Activated naive CD4-positive, alpha-beta T cell treated with anti-CD3 and anti-CD28 coated beads, Interleukin-2, amount 50 U/mL, for 72 hours (primary cell): ENCODE data around the gene EML6. TPM values are rescaled to one million over a fixed set of nuclear protein-coding genes. Genes with fewer than 3 reads are reported as not detected.
A peak's percentile ranks its signal among the peaks of the same experiment; 100 is the strongest.

Experiments
- ATAC-seq, 2 donors: fragments of 150-1000 bp; cut with Tn5 transposase; 2 replicates each; pipeline ENCODE4 v1.10.0; 2021; ENCODE audit warnings: mild to moderate bottlenecking in 2 of 2, moderate library complexity in 2 of 2
- DNase-seq, 2 donors: peaks; one replicate each; pipeline ENCODE4 v3.0.0; 2021 to 2022; ENCODE audit warnings: low spot score in 2 of 2
- H3K27ac Mint-ChIP-seq, 2 donors: one replicate each; pipeline ENCODE4 v1.8.0; 2022; ENCODE audit warnings: mild to moderate bottlenecking in 2 of 2, mixed read lengths in 2 of 2
- H3K36me3 Mint-ChIP-seq, 2 donors: one replicate each; pipeline ENCODE4 v1.8.0; 2022; ENCODE audit warnings: mixed read lengths in 2 of 2
- H3K9me3 Mint-ChIP-seq, 2 donors: one replicate each; pipeline ENCODE4 v1.8.0; 2022; ENCODE audit warnings: mixed read lengths in 2 of 2
- total RNA-seq, 2 donors: library from RNA; stranded (reverse); gene quantifications; one replicate each; pipeline ENCODE4 v1.2.3, GENCODE V29; 2022

EML6 gene
- total RNA-seq, 2 donors from 2014 or later, result 0.30 to 2.4 TPM

DNA sequence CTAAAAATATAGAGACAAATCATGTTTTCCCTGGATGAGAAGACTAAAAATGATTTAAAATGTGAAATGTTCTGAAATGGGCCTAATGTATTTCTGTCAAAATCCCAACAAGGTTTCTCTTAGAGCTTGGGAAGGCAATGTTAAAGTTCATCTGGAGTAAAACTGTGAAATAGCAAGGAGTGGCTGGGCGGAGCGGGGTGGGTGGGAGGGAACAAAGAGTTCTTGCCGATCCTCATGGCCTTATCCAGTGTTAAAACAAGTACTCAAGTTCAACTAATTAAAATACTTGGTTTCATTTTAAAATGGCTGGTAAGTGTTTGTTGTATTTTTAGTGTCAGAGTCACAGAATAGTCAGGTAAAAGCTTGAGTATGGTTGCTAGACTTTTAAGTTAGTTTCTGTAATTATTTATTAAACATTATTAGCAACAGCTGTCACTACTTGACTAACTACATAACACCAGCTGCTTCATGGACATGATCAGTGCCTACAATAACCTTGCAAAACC is 239.5 kb downstream of the EML6 start:
- no peak overlapping the region for H3K27ac Mint-ChIP-seq
- no peak for ATAC-seq
- peaks cover 0 to 6% of the 10 kb centered on the region in 2 donors for H3K36me3 Mint-ChIP-seq

DNA sequence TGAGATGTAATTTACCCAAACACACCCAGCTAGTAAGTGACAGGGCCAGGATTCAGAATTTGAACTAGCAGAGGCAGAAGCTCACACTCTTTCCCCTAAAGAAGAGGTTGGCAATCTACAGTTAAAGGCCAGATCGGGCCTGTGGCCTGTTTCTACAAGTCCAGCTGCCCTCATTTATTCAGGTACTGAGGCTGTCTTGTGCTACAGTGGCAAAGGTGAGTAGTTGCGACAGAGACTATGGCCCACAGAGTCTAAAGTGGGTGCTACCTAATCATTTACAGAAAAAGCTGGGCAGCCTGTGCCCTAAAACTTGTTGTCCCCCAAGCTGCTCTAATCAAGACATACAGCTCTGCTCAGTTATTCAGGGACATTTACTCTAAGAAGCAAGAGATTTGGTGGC is 240.0 kb downstream of the EML6 start:
- DNase-seq, result no peak
- no peak for ATAC-seq
- peaks cover 0 to 5% of the 10 kb centered on the region in 2 donors for H3K9me3 Mint-ChIP-seq
- peaks cover 0 to 6% of the 10 kb centered on the region in 2 donors for H3K36me3 Mint-ChIP-seq
- H3K27ac Mint-ChIP-seq, result no peak overlapping the region

More for the DNA sequence above, 239.5 kb downstream of the EML6 start:
- peaks cover 0 to 5% of the 10 kb centered on the region in 2 donors for H3K9me3 Mint-ChIP-seq
- DNase-seq, result no peak

DNA sequence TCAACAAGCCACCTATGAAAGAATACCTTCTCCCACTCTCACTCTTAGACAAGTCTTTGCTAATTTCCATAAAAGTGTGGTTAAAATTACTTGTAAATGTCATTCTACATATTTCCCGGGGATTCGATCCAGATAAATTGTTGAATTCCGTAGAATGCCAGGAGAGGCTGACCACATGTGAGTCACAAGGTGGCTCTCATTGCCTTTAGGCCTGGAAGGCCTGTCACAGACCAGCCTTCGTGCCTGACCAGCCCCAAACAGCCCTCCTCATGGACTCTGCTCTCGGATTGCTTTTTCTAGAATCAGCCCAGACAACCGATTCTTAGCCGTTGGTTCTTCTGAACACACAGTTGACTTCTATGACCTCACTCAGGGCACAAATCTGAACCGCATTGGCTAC is 240.8 kb downstream of the EML6 start:
- Mint-ChIP-seq H3K36me3 (peaks cover 0 to 6% of the 10 kb centered on the region in 2 donors), H3K9me3 (peaks cover 0 to 5% of the 10 kb centered on the region in 2 donors), H3K27ac (no peak overlapping the region)
- ATAC-seq (no peak), DNase-seq (no peak)

DNA sequence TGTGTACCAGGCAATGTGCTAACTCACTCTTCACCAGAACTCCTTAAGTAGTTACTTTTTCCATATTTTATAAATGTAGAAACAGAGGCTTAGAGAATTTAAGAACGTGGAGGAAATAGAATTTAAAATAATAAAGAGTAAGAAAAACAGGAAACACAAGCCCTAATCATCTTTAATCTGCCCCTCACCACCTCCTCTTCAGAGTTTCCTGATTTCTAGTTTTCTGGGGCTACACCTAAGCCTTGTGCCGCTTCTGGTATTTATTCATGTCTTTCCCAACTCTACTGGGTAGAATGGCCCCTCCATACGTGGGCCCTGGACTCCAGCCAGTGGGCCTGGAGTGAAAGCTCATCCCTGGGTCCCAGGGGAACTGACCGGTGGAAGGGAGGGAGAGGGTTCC is 241.4 kb downstream of the EML6 start:
- ATAC-seq (no peak), DNase-seq (no peak)
- Mint-ChIP-seq H3K9me3 (peaks cover 0 to 5% of the 10 kb centered on the region in 2 donors), H3K27ac (peak overlapping the region in 1 of 2 donors; percentile 63), H3K36me3 (peaks cover 0 to 6% of the 10 kb centered on the region in 2 donors)

DNA sequence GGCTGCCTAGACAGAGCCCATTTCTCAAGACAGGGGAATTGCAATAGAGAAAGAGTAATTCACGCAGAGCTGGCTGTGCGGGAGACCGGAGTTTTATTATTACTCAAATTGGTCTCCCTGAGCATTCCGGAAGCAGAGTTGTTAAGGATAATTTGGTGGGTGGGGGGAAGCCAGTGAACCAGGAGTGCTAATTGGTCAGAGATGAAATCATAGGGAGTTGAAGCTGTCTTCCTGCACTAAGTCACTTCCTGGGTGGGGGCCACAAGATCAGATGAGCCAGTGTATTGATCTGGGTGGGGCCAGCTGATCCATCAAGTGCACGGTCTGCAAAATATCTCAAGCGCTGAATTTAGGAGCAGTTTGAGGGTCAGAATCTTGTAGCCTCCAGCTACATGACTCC is 242.0 kb downstream of the EML6 start:
- peak overlapping the region in 1 of 2 donors; percentile 63 for H3K27ac Mint-ChIP-seq
- H3K9me3 Mint-ChIP-seq, result peaks cover 0 to 5% of the 10 kb centered on the region in 2 donors
- DNase-seq (no peak), ATAC-seq (no peak)
- peaks cover 0 to 6% of the 10 kb centered on the region in 2 donors for H3K36me3 Mint-ChIP-seq

DNA sequence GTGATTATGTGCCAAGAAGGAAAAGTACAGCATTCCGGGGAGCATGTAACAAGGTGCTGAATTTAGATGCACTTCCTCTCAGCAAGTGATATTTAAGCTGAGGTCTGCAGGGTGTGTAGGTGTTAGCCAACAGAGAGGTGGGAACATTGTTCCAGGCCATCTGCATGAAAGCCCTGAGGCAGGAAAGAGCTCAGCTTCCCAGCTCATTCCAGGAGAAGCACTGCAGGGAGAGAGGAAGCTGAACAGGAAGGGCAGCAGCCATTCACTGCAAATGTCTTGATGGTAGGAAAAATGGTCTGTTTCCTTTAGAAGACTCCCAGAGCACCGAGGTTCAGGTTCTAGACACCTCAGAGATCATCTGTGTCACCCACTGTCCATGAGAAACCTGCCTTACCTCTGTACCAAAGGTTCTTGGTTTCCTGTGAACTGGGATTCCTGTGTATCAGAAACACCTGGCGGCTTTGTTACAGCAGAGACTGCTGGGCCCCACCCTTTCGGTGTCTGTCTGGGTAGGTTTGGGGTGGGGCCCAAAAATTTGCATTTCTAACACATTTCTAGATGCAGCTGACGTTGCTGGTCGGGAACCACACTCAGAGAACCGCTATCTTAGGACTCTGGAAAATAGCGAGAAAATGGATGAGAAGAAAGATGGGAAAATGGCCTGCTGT is 242.8 kb downstream of the EML6 start:
- ATAC-seq (no peak), DNase-seq (no peak)
- H3K27ac Mint-ChIP-seq, result peak overlapping the region in 1 of 2 donors; percentile 90

DNA sequence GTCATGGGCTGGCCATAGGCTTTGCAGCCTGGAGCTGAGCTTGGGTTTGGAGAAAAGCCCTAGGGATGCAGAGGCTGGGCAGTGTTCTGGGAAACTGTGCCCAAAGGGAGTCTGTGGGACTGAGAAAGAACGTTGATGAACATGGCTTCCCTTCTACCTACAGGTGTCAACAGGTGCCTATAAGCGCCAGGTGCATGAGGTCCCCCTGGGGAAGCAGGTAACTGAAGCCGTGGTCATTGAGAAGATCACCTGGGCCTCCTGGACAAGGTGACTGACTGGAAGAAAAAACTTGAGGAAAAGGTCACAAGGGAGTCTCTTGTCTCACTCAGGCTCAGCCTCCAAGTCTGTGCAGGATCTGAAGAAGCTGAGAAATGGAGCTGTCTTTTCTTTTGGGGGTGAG is 243.4 kb downstream of the EML6 start:
- ATAC-seq (no peak), DNase-seq (no peak)
- Mint-ChIP-seq H3K36me3 (peaks cover 0 to 6% of the 10 kb centered on the region in 2 donors), H3K9me3 (peaks cover 0 to 5% of the 10 kb centered on the region in 2 donors), H3K27ac (peak overlapping the region in 1 of 2 donors; percentile 90)

More for the DNA sequence above, 242.8 kb downstream of the EML6 start:
- Mint-ChIP-seq H3K36me3 (peaks cover 0 to 6% of the 10 kb centered on the region in 2 donors), H3K9me3 (peaks cover 0 to 5% of the 10 kb centered on the region in 2 donors)

DNA sequence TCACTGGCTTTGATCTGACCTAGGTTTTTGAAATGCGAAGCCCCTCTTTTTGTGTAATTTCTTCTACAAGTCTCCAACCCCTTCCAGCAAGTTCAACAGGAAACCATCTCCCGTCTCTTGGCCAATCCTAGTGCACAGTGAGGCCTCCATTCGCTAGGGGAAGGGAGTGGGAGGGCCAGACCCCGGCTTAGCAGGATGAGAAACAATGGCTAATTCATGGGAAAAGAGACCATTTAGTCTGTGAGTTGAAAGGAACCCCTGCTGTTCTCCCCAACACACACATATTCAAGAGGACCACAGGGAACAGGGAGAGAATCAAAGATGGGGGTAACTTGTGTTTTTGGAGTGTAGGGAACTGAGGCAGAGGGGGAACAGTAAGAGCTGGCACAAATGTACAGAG is 243.8 kb downstream of the EML6 start:
- Mint-ChIP-seq H3K9me3 (peaks cover 0 to 5% of the 10 kb centered on the region in 2 donors), H3K27ac (no peak overlapping the region), H3K36me3 (peaks cover 0 to 6% of the 10 kb centered on the region in 2 donors)
- no peak for DNase-seq
- no peak for ATAC-seq

DNA sequence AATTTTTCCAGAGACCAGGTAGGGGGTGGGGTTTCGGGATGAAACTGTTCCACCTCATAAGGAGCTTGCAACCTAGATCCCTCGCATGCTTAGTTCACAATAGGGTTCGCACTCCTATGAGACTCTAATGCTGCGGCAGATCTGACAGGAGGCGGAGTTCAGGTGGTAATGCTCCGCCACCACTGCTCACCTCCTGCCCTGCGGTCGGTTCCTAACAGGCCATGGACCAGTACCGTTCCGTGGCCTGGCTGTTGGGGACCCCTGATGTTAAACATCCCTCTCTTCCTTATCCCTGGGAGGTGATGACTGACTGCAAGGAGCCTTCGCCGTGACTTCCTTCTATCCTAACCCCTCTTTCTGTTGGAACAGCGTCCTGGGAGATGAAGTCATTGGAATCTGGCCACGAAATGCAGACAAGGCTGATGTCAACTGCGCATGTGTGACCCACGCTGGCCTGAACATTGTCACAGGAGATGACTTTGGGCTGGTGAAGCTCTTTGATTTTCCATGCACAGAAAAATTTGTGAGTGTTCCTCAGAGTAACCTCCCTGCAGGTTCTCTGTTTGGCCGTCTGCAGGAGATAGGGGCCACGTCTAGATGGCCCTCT is 244.4 kb downstream of the EML6 start:
- peaks cover 0 to 5% of the 10 kb centered on the region in 2 donors for H3K9me3 Mint-ChIP-seq
- no peak overlapping the region for H3K27ac Mint-ChIP-seq
- ATAC-seq (no peak), DNase-seq (no peak)
- peaks cover 0 to 8% of the 10 kb centered on the region in 2 donors for H3K36me3 Mint-ChIP-seq

DNA sequence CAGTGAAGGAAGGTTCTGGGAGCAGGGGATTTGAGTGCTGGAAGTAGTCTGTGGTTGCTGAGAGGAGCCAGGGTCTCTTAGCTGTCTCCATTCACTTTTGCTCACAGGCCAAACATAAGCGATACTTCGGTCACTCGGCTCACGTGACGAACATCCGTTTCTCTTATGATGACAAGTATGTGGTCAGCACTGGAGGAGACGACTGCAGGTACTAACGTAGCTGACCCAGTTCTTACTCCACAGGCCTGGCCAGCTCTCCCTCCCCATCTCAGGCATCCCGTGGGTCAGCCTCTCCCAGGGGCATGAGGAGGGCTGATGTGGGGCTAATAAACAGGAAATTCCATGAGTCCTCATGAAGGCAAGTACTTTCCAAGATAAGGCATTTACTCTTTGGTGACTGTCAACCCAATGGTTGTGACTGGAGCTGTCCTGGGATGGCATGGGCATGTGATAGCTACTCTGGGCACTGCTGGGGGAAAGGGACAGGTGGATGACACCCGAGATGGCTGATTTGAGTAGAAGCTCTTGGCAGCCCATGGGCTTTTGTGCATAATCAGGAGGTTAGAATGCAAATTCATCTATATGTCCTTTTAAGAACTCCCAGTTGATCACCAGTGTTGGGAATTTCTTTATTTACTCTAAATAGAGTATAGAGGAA is 245.2 kb downstream of the EML6 start:
- ATAC-seq (no peak), DNase-seq (no peak)
- H3K27ac Mint-ChIP-seq, result no peak overlapping the region
- H3K9me3 Mint-ChIP-seq, result peaks cover 0 to 5% of the 10 kb centered on the region in 2 donors
- peaks cover 0 to 13% of the 10 kb centered on the region in 2 donors for H3K36me3 Mint-ChIP-seq

DNA sequence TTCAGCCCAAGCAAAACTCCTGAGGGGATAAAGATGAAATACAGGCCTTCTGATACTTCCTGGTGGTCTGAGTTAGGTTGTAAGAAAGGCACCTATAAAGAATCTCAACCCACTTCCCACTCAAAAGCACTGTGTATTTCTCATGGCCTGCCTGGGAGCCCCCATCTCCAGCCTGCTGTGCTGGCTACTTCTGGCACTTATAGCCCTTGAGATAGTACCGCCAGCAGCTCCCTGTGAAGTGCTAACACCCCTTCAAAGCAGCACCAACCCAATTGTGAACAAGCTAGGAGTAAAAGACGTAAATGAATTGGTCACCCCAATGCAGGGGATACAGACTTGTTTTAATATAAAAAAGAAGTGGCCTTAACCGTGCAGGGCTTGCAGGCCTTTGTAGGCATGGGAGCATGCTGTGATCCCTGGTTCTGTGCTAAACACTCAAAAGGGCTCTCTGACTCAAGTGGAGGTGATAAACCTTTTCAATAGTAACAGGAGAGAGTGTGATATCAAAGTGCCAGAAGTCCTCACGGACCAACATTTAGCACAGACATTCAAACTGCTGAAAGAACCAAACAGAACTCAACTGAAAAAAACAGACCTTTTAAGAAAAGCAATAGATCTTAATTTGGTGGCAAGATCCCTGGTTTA is 246.0 kb downstream of the EML6 start:
- Mint-ChIP-seq H3K36me3 (peaks cover 0 to 13% of the 10 kb centered on the region in 2 donors), H3K9me3 (peaks cover 0 to 5% of the 10 kb centered on the region in 2 donors), H3K27ac (no peak overlapping the region)
- DNase-seq (no peak), ATAC-seq (no peak)

DNA sequence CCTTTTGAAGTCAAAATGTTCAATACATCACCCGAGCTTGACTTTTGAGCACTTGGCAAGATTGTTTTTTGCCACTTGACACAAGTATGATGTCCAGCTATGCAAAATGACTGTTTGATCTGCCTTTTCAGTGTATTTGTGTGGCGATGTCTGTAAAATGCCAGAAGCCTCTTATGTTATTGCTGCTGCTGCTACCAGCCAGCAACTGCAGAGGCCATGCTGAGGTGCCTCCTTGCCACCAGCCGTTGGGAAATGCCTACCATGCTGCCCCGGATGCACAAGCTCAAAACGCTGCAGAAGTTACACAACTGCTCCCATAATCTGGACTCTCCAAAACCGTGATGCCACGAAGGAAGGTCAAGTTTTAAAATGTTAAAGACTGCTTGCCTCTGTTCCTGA is 246.5 kb downstream of the EML6 start:
- DNase-seq (no peak), ATAC-seq (no peak)
- Mint-ChIP-seq H3K9me3 (peaks cover 0 to 5% of the 10 kb centered on the region in 2 donors), H3K36me3 (peaks cover 0 to 13% of the 10 kb centered on the region in 2 donors), H3K27ac (no peak overlapping the region)

DNA sequence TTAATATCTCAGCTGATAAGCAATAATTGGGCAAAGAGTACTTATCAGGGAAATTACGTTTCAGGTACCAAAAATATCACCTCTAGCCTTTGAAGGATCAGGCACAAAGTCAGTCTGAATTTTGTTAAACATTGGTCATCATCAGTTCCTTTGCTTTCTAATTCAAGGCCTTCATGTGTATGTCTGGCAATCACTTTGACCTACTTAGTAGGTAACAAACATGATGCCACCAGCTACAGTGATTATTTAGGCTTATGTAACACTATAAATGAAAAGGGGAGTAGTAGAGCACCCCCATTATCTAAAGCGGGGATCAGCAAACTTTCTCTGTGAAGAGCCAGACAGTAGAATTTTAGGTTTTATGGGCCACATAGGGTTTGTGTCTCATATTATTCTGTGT is 251.7 kb downstream of the EML6 start:
- ATAC-seq, result no peak
- Mint-ChIP-seq H3K27ac (no peak overlapping the region), H3K9me3 (no peaks in the 10 kb centered on the region), H3K36me3 (peaks cover 0 to 7% of the 10 kb centered on the region in 2 donors)
- DNase-seq, result no peak

DNA sequence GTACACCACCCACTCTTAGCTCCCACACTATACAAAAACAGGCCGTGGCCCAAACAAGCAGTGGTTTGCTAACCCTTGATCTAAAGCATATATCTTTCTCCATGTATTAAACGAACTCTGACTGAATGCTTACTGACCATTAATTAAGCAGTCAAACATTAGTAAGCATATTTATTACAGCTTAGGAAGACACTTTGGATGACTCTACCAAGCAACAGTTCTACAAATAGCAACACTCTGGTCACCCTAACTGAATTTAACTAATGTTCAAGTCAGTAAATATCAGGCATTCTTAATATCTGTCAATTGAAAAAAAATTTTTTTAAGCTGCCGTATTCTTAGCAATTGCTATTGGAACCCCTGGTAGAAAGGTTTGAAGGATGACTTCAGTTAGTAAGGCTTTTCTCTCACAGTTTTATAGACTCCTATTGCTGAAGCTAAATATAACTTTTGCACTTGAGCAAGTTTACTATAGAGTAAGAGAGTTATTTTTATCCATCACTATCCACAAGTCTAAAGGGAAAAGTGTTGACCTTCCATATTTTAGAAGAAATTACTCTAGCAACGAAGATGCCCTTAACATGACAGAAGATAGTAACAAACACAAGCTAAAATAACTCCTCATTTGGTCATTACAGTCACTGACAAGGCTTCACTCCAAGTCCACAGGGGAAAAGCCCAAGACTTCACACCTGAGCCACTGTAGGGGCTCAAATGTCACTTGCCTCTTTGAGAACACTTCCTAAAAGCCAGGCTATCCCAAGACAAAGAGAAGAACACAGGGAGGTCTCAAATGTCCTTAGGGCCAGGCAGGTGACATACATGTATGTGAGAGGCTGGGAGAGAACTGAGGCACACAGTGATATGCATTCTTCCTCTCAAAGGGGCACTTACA is 252.4 kb downstream of the EML6 start:
- DNase-seq (no peak), ATAC-seq (no peak)
- peak overlapping the region; percentile 20 to 69 for H3K27ac Mint-ChIP-seq
- H3K36me3 Mint-ChIP-seq, result peaks cover 0 to 7% of the 10 kb centered on the region in 2 donors
- no peaks in the 10 kb centered on the region for H3K9me3 Mint-ChIP-seq

DNA sequence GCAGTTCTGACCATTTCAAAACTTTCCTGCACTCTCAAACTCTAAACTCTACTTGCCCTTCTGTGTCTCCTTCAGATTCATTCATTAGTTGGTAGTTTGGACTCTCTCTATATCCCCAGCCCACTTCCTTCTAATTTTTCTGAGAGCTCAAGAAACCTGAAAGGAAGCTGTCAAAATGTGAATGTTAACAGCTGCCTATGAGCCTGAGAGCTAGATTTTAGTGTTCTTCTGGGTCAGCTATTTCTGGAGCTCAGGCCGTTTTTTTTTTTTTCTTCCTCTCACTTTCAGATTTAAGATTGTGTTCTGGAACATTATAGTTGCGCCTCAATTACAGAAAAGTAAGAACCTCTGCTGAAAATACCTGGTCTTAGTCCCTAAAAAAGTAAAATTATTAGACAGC is 253.7 kb downstream of the EML6 start:
- no peak for DNase-seq
- peaks cover 0 to 7% of the 10 kb centered on the region in 2 donors for H3K36me3 Mint-ChIP-seq
- no peaks in the 10 kb centered on the region for H3K9me3 Mint-ChIP-seq
- ATAC-seq, result no peak
- H3K27ac Mint-ChIP-seq, result no peak overlapping the region
